Fibroblast of villous mesenchyme (primary cell): ENCODE measurements around the gene MT1E. TPM values are rescaled to one million over a fixed set of nuclear protein-coding genes. Genes with fewer than 3 reads are reported as not detected.
"Not testable (repeated sequence)": the region's sequence is repeated elsewhere in the genome, so short reads cannot be mapped to it uniquely, and the experiment has no call there.

Experiments used
- DNase-seq: peaks from one replicate; pipeline ENCODE4 v3.0.0-alpha.2; 2010; ENCODE audit warnings: low read depth
- H3K4me3 ChIP-seq: 2 replicates; pipeline ENCODE4 v1.5.1; 2011; ENCODE audit warnings: low read depth, mild to moderate bottlenecking, low read length
- total RNA-seq: library from RNA; depleted of rRNA; stranded (reverse); fragments of >200 nt; gene quantifications from 2 replicates; pipeline ENCODE4 v1.2.3, GENCODE V29; 2012
- TF ChIP-seq, protein P1 (sequence below): IDR thresholded peaks from 2 replicates; pipeline ENCODE4 v1.5.1; 2012; ENCODE audit warnings: low read depth, mild to moderate bottlenecking, low read length; ENCODE audit not compliant: insufficient read depth

Gene MT1E
- total RNA-seq, 1 donor = 21.6 TPM

DNA sequence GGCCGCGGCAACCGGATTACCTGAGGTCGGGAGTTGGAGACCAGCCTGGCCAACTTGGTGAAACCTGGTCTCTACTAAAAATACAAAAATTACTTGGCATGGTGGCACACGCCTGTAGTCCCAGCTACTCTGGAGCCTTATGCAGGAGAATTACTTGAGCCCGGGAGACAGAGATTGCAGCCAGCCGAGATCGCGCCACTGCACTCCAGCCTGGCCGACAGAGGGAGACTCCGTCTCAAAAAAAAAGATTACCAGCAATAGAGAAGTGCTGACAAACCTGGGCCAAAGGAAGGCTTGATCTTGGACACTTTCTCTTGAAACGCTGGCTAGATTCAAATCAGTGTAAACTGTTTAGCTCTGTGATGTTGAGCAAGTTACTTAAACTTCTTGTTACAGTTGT lies 48.3 kb downstream of the MT1E start:
- peak; percentile 33 for DNase-seq
- H3K4me3 ChIP-seq = no peak overlapping the region
- TF ChIP-seq, protein P1, sequence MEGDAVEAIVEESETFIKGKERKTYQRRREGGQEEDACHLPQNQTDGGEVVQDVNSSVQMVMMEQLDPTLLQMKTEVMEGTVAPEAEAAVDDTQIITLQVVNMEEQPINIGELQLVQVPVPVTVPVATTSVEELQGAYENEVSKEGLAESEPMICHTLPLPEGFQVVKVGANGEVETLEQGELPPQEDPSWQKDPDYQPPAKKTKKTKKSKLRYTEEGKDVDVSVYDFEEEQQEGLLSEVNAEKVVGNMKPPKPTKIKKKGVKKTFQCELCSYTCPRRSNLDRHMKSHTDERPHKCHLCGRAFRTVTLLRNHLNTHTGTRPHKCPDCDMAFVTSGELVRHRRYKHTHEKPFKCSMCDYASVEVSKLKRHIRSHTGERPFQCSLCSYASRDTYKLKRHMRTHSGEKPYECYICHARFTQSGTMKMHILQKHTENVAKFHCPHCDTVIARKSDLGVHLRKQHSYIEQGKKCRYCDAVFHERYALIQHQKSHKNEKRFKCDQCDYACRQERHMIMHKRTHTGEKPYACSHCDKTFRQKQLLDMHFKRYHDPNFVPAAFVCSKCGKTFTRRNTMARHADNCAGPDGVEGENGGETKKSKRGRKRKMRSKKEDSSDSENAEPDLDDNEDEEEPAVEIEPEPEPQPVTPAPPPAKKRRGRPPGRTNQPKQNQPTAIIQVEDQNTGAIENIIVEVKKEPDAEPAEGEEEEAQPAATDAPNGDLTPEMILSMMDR = peak; percentile 62

DNA sequence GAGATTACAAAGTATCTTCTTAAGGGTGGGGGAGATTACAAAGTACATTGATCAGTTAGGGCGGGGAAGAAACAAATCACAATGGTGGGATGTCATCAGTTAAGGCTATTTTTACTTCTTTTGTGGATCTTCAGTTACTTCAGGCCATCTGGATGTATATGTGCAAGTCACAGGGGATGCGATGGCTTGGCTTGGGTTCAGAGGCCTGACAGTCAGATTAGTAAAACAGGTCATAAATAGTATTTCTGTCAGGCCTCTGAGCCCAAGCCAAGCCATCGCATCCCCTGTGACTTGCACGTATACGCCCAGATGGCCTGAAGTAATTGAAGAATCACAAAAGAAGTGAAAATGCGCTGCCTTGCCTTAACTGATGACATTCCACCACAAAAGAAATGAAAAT lies 49.0 kb downstream of the MT1E start:
- H3K4me3 ChIP-seq, DNase-seq: not testable (repeated sequence)

DNA sequence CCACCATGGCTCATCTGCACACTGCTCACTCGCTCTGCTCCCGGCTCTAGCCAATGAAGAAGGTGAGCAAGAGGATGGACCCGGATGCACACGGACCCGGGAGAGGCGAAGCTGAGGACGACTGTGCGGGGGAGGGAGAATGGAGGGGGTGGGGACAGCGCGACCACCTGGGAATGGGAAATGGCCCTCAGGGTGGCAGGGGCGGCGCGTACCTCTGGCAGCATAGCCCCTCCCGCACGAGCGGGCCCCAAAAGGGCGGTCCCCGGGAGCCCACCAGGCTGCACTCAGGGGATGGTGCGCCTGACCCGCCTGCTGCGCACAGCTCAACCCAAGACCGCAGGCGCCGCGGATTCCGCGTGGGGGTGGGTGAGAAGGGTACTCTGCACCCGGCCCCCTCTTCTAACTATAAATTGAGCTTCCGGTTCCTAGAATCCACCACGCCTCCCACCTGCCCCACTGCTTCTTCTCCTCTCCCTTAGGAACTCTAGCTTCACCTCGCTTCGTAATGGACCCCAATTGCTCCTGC lies 50.2 kb downstream of the MT1E start:
- DNase-seq = no peak
- peak overlapping the region; percentile 23 for H3K4me3 ChIP-seq
- TF ChIP-seq, protein P1 = no peak

Other genes starting within 250 kb of the MT1E start
- gene AMFR, start 200.2 kb upstream of the MT1E start, total RNA-seq = 244 and 302 TPM in 2 replicates
- gene NUDT21, start 174.4 kb upstream of the MT1E start, total RNA-seq = 59.9 and 83.8 TPM in 2 replicates
- 65.6 and 74.7 TPM in 2 replicates for gene OGFOD1, start 174.2 kb upstream of the MT1E start, total RNA-seq
- 48.3 and 60.5 TPM in 2 replicates for gene BBS2, start 105.8 kb upstream of the MT1E start, total RNA-seq
- not detected in 2 replicates for gene MT4, start 60.7 kb upstream of the MT1E start, total RNA-seq
- not detected in 2 replicates for gene MT3, start 36.3 kb upstream of the MT1E start, total RNA-seq
- gene MT2A, start 17.2 kb upstream of the MT1E start, total RNA-seq = 21.2 and 76.0 TPM in 2 replicates
- 1.3 TPM in 1 of 2 replicates, not detected in the other for gene MT1M, start 6.9 kb downstream of the MT1E start, total RNA-seq
- 1.3 and 1.9 TPM in 2 replicates for gene MT1A, start 12.9 kb downstream of the MT1E start, total RNA-seq
- not detected in 2 replicates for gene MT1B, start 26.1 kb downstream of the MT1E start, total RNA-seq
- not detected in 2 replicates for gene MT1F, start 32.2 kb downstream of the MT1E start, total RNA-seq
- not detected in 2 replicates for gene MT1G, start 42.3 kb downstream of the MT1E start, total RNA-seq
- not detected in 2 replicates for gene MT1H, start 44.0 kb downstream of the MT1E start, total RNA-seq
- 24.2 and 40.3 TPM in 2 replicates for gene MT1X, start 56.7 kb downstream of the MT1E start, total RNA-seq
- gene NUP93, start 104.3 kb downstream of the MT1E start, total RNA-seq = 54.1 and 60.9 TPM in 2 replicates
- gene SLC12A3, start 239.4 kb downstream of the MT1E start, total RNA-seq = not detected in 2 replicates